ENCODE results near the gene MMS22L. TPM values are rescaled to one million over a fixed set of nuclear protein-coding genes. Genes with fewer than 3 reads are reported as not detected.
A peak's percentile ranks its signal among the peaks of the same experiment; 100 is the strongest.

MMS22L gene
- polyA plus RNA-seq, 4 donors = 0.54 to 13.3 (median 2.6) TPM

GRCh38 chr6:97207383-97207782 lies 75.6 kb downstream of the MMS22L start:
- Histone ChIP-seq H3K4me3 (ENCODE audit: low read depth in 1 of 3, low read length in 3 of 3) (no peak overlapping the region), H3K9me3 (ENCODE audit: control insufficient read depth in 2 of 2, insufficient read depth in 1 of 2, low read depth in 1 of 2, low read length in 1 of 2) (no peaks in the 10 kb centered on the region), H3K36me3 (ENCODE audit: control insufficient read depth in 3 of 3, insufficient read depth in 2 of 3, low read depth in 1 of 3, low read length in 3 of 3) (no peaks in the 10 kb centered on the region), H3K4me1 (ENCODE audit: control insufficient read depth in 3 of 3, insufficient read depth in 2 of 3, low read depth in 1 of 3, low read length in 2 of 3) (peaks cover 0 to 6% (median 0%) of the 10 kb centered on the region in 3 donors), H3K27me3 (ENCODE audit: control insufficient read depth in 3 of 3, insufficient read depth in 3 of 3, low read length in 3 of 3) (no peaks in the 10 kb centered on the region), H3K27ac (ENCODE audit: low read depth in 1 of 3, low read length in 2 of 3) (no peak overlapping the region)
- FAIRE-seq = no peak
- DNase-seq = no peak

DNA sequence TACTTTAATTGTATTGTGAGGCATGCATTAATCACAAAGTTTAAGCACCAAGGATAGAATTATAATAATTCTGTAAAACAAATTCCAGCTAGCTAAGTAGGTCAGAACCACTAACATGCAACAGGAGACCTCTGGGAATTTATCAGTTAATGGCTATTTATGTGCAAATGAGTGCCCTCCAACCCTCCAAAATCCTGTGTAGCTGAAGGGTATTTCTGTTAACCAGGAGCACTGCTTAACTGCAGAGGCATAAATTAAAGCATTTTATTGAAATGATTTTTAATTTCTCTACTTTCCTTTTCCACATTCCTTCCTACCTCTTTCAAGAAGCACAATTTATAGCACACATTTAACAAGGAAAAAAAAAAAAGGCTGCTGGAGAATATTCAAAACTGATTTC lies 77.0 kb downstream of the MMS22L start:
- FAIRE-seq (no peak), DNase-seq (no peak)
- no peaks in the 10 kb centered on the region for H3K9me3 ChIP-seq (ENCODE audit: control insufficient read depth in 2 of 2, insufficient read depth in 1 of 2, low read depth in 1 of 2, low read length in 1 of 2)
- no peaks in the 10 kb centered on the region for H3K27me3 ChIP-seq (ENCODE audit: control insufficient read depth in 3 of 3, insufficient read depth in 3 of 3, low read length in 3 of 3)
- H3K36me3 ChIP-seq (ENCODE audit: control insufficient read depth in 3 of 3, insufficient read depth in 2 of 3, low read depth in 1 of 3, low read length in 3 of 3) = no peaks in the 10 kb centered on the region
- H3K4me1 ChIP-seq (ENCODE audit: control insufficient read depth in 3 of 3, insufficient read depth in 2 of 3, low read depth in 1 of 3, low read length in 2 of 3) = peaks cover 0 to 8% (median 0%) of the 10 kb centered on the region in 3 donors
- no peak overlapping the region for H3K4me3 ChIP-seq (ENCODE audit: low read depth in 1 of 3, low read length in 3 of 3)
- H3K27ac ChIP-seq (ENCODE audit: low read depth in 1 of 3, low read length in 2 of 3) = no peak overlapping the region

DNA sequence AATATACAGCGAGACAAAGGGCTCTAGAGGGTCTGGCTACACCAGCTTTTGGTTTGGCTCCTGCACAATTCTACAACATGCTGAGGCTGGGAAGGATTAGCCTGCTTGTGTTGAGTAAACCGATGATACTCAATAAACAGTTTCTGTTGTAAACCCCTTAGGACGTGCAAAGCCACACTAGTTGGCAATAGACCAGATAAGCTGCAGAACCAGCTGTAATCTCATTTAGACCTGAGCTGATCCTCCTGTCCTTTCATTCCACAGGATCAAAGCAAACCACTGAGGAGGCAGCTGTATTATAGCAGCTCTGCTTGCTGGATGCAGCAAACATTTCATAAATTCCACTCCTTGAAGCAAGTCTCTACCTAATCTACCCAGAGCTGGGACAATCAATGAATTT lies 79.7 kb downstream of the MMS22L start:
- no peaks in the 10 kb centered on the region for H3K9me3 ChIP-seq (ENCODE audit: control insufficient read depth in 2 of 2, insufficient read depth in 1 of 2, low read depth in 1 of 2, low read length in 1 of 2)
- no peaks in the 10 kb centered on the region for H3K36me3 ChIP-seq (ENCODE audit: control insufficient read depth in 3 of 3, insufficient read depth in 2 of 3, low read depth in 1 of 3, low read length in 3 of 3)
- no peak overlapping the region for H3K27ac ChIP-seq (ENCODE audit: low read depth in 1 of 3, low read length in 2 of 3)
- 43 to 53% (median 49%) methylated on average over 3 of the region's 3 CpGs for WGBS, 3 donors
- H3K4me3 ChIP-seq (ENCODE audit: low read depth in 1 of 3, low read length in 3 of 3) = no peak overlapping the region
- FAIRE-seq (no peak), DNase-seq (peak in 1 of 2 donors; percentile 23)
- peaks cover 0 to 15% (median 0%) of the 10 kb centered on the region in 3 donors for H3K4me1 ChIP-seq (ENCODE audit: control insufficient read depth in 3 of 3, insufficient read depth in 2 of 3, low read depth in 1 of 3, low read length in 2 of 3)
- no peaks in the 10 kb centered on the region for H3K27me3 ChIP-seq (ENCODE audit: control insufficient read depth in 3 of 3, insufficient read depth in 3 of 3, low read length in 3 of 3)

DNA sequence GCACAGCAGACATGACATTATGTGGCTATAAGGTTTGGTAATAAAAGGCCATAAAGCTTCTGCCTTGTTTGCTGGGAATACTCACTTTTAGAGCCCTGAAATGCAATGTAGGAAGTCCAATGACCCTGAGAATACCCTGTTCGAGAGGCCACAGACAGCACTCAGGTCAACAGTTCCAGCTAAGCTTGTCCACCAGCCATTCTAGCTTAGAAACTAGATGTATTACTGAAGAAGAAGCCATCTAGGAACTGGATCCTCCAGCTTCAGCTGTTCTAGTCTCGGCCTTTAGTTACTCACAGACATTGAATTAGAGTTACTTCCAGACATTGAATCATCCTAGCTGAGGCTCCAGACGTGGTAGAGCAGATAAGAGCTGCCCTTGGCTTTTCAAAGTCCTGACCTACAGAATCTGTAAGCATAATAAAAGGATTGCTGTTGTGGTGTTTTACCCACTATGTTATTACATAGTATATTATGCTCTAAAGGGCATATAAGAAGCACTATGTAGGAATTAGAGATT lies 84.9 kb downstream of the MMS22L start:
- 72 to 84% (median 80%) methylated on average over 3 of the region's 3 CpGs for WGBS, 3 donors
- peak in 1 of 2 donors; percentile 67 for DNase-seq
- Histone ChIP-seq H3K27me3 (ENCODE audit: control insufficient read depth in 3 of 3, insufficient read depth in 3 of 3, low read length in 3 of 3) (no peaks in the 10 kb centered on the region), H3K9me3 (ENCODE audit: control insufficient read depth in 2 of 2, insufficient read depth in 1 of 2, low read depth in 1 of 2, low read length in 1 of 2) (no peaks in the 10 kb centered on the region), H3K36me3 (ENCODE audit: control insufficient read depth in 3 of 3, insufficient read depth in 2 of 3, low read depth in 1 of 3, low read length in 3 of 3) (peaks cover 0 to 4% (median 0%) of the 10 kb centered on the region in 3 donors), H3K27ac (ENCODE audit: low read depth in 1 of 3, low read length in 2 of 3) (peak overlapping the region in 1 of 3 donors; percentile 64), H3K4me1 (ENCODE audit: control insufficient read depth in 3 of 3, insufficient read depth in 2 of 3, low read depth in 1 of 3, low read length in 2 of 3) (peaks cover 0 to 10% (median 0%) of the 10 kb centered on the region in 3 donors), H3K4me3 (ENCODE audit: low read depth in 1 of 3, low read length in 3 of 3) (no peak overlapping the region)
- FAIRE-seq = no peak

GRCh38 chr6:97195117-97195516 lies 87.9 kb downstream of the MMS22L start:
- peak in 1 of 2 donors; percentile 33 for DNase-seq
- H3K4me1 ChIP-seq (ENCODE audit: control insufficient read depth in 3 of 3, insufficient read depth in 2 of 3, low read depth in 1 of 3, low read length in 2 of 3) = peaks cover 0 to 8% (median 0%) of the 10 kb centered on the region in 3 donors
- no peak overlapping the region for H3K27ac ChIP-seq (ENCODE audit: low read depth in 1 of 3, low read length in 2 of 3)
- no peak overlapping the region for H3K4me3 ChIP-seq (ENCODE audit: low read depth in 1 of 3, low read length in 3 of 3)
- H3K36me3 ChIP-seq (ENCODE audit: control insufficient read depth in 3 of 3, insufficient read depth in 2 of 3, low read depth in 1 of 3, low read length in 3 of 3) = peaks cover 0 to 4% (median 0%) of the 10 kb centered on the region in 3 donors
- FAIRE-seq = no peak
- WGBS, 3 donors = 29 to 65% (median 48%) methylated on average over 1 of the region's 1 CpG
- no peaks in the 10 kb centered on the region for H3K9me3 ChIP-seq (ENCODE audit: control insufficient read depth in 2 of 2, insufficient read depth in 1 of 2, low read depth in 1 of 2, low read length in 1 of 2)
- H3K27me3 ChIP-seq (ENCODE audit: control insufficient read depth in 3 of 3, insufficient read depth in 3 of 3, low read length in 3 of 3) = no peaks in the 10 kb centered on the region

- H3K27me3 ChIP-seq (ENCODE audit: control insufficient read depth in 3 of 3, insufficient read depth in 3 of 3, low read length in 3 of 3) = no peaks in the 10 kb centered on the region
- FAIRE-seq (no peak), DNase-seq (no peak)
- peaks cover 0 to 7% (median 0%) of the 10 kb centered on the region in 3 donors for H3K4me1 ChIP-seq (ENCODE audit: control insufficient read depth in 3 of 3, insufficient read depth in 2 of 3, low read depth in 1 of 3, low read length in 2 of 3)
- H3K36me3 ChIP-seq (ENCODE audit: control insufficient read depth in 3 of 3, insufficient read depth in 2 of 3, low read depth in 1 of 3, low read length in 3 of 3) = peaks cover 0 to 4% (median 0%) of the 10 kb centered on the region in 3 donors
- 72 to 94% (median 91%) methylated on average over 1 of the region's 1 CpG for WGBS, 3 donors
- no peaks in the 10 kb centered on the region for H3K9me3 ChIP-seq (ENCODE audit: control insufficient read depth in 2 of 2, insufficient read depth in 1 of 2, low read depth in 1 of 2, low read length in 1 of 2)
- H3K4me3 ChIP-seq (ENCODE audit: low read depth in 1 of 3, low read length in 3 of 3) = no peak overlapping the region
- no peak overlapping the region for H3K27ac ChIP-seq (ENCODE audit: low read depth in 1 of 3, low read length in 2 of 3)
These were observed 93.2 kb downstream of the MMS22L start for GRCh38 chr6:97189767-97190166.

DNA sequence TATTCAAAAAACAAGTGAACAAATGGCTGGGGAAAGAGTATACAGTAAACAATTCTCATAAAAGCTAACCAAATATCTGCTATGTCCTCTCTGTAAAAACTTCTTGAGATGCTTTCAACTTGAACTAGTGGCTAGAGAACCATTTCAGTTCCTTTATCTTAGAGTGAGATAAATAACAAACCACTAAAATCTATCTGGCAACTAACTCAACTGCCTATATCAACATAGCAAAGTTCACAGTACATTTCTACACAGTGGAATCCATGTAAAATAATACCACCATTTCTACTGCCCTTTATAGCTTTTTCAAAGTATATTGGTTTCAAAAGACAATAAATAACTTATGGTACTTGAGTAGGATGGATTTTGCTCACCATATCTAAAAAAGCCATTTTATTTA lies 95.1 kb downstream of the MMS22L start:
- peak overlapping the region in 1 of 3 donors; percentile 3 for H3K27ac ChIP-seq (ENCODE audit: low read depth in 1 of 3, low read length in 2 of 3)

GRCh38 chr6:97186416-97186999 lies 96.5 kb downstream of the MMS22L start:
- FAIRE-seq = peak; percentile 86
- peaks cover 0 to 2% (median 0%) of the 10 kb centered on the region in 3 donors for H3K36me3 ChIP-seq (ENCODE audit: control insufficient read depth in 3 of 3, insufficient read depth in 2 of 3, low read depth in 1 of 3, low read length in 3 of 3)
- H3K27me3 ChIP-seq (ENCODE audit: control insufficient read depth in 3 of 3, insufficient read depth in 3 of 3, low read length in 3 of 3) = no peaks in the 10 kb centered on the region
- no peak overlapping the region for H3K27ac ChIP-seq (ENCODE audit: low read depth in 1 of 3, low read length in 2 of 3)
- WGBS, 3 donors = 16 to 30% (median 28%) methylated on average over 3 of the region's 3 CpGs
- no peak overlapping the region for H3K4me3 ChIP-seq (ENCODE audit: low read depth in 1 of 3, low read length in 3 of 3)
- DNase-seq = peak; percentile 78 to 81
- peaks cover 0 to 7% (median 0%) of the 10 kb centered on the region in 3 donors for H3K4me1 ChIP-seq (ENCODE audit: control insufficient read depth in 3 of 3, insufficient read depth in 2 of 3, low read depth in 1 of 3, low read length in 2 of 3)
- no peaks in the 10 kb centered on the region for H3K9me3 ChIP-seq (ENCODE audit: control insufficient read depth in 2 of 2, insufficient read depth in 1 of 2, low read depth in 1 of 2, low read length in 1 of 2)

More for the DNA sequence above, 95.1 kb downstream of the MMS22L start:
- Histone ChIP-seq H3K4me1 (ENCODE audit: control insufficient read depth in 3 of 3, insufficient read depth in 2 of 3, low read depth in 1 of 3, low read length in 2 of 3) (peaks cover 0 to 7% (median 0%) of the 10 kb centered on the region in 3 donors), H3K9me3 (ENCODE audit: control insufficient read depth in 2 of 2, insufficient read depth in 1 of 2, low read depth in 1 of 2, low read length in 1 of 2) (no peaks in the 10 kb centered on the region), H3K27me3 (ENCODE audit: control insufficient read depth in 3 of 3, insufficient read depth in 3 of 3, low read length in 3 of 3) (no peaks in the 10 kb centered on the region), H3K4me3 (ENCODE audit: low read depth in 1 of 3, low read length in 3 of 3) (no peak overlapping the region), H3K36me3 (ENCODE audit: control insufficient read depth in 3 of 3, insufficient read depth in 2 of 3, low read depth in 1 of 3, low read length in 3 of 3) (peaks cover 0 to 2% (median 0%) of the 10 kb centered on the region in 3 donors)
- DNase-seq (peak; percentile 13 to 36), FAIRE-seq (no peak)

- DNase-seq = no peak
- H3K27me3 ChIP-seq (ENCODE audit: control insufficient read depth in 3 of 3, insufficient read depth in 3 of 3, low read length in 3 of 3) = no peaks in the 10 kb centered on the region
- no peaks in the 10 kb centered on the region for H3K9me3 ChIP-seq (ENCODE audit: control insufficient read depth in 2 of 2, insufficient read depth in 1 of 2, low read depth in 1 of 2, low read length in 1 of 2)
- no peaks in the 10 kb centered on the region for H3K4me1 ChIP-seq (ENCODE audit: control insufficient read depth in 3 of 3, insufficient read depth in 2 of 3, low read depth in 1 of 3, low read length in 2 of 3)
- no peak overlapping the region for H3K4me3 ChIP-seq (ENCODE audit: low read depth in 1 of 3, low read length in 3 of 3)
- no peak overlapping the region for H3K27ac ChIP-seq (ENCODE audit: low read depth in 1 of 3, low read length in 2 of 3)
- FAIRE-seq = no peak
- peaks cover 0 to 1% (median 0%) of the 10 kb centered on the region in 3 donors for H3K36me3 ChIP-seq (ENCODE audit: control insufficient read depth in 3 of 3, insufficient read depth in 2 of 3, low read depth in 1 of 3, low read length in 3 of 3)
- WGBS, 3 donors = 94 to 98% (median 95%) methylated on average over 3 of the region's 3 CpGs
These were observed 105.1 kb downstream of the MMS22L start for GRCh38 chr6:97177905-97178304.
